ENCODE results near the gene LEPR.
"Not testable (repeated sequence)": the region's sequence is repeated elsewhere in the genome, so short reads cannot be mapped to it uniquely, and the experiment has no call there.

The LEPR gene

GRCh38 chr1:65420590-65421350 lies at the start of gene LEPR, which contains the start of gene LEPROT:
LEPR (plus strand) TSS chr1:65420668; CDS start chr1:65565566, 144,898 bp downstream.
LEPROT (plus strand) TSS chr1:65420668; CDS start chr1:65420725, 57 bp downstream.
- peaks cover 7% of the 10 kb centered on the region in 2 donors for H3K36me3 ChIP-seq (ENCODE audit: control insufficient read depth in 2 of 2, insufficient read depth in 2 of 2, low read length in 2 of 2)
- H3K27ac ChIP-seq (ENCODE audit: low read length): peak within 1 kb of the TSS; percentile 92
- H3K4me1 ChIP-seq (ENCODE audit: control insufficient read depth, insufficient read depth, low read length): peaks cover 13% of the 10 kb centered on the region
- H3K4me3 ChIP-seq (ENCODE audit: low read length in 2 of 2): peak within 1 kb of the TSS; percentile 94 to 95
- H3K9ac ChIP-seq (ENCODE audit: low read length in 2 of 2): peak within 1 kb of the TSS; percentile 86 to 93
- H3K27me3 ChIP-seq (ENCODE audit: control insufficient read depth in 1 of 2, insufficient read depth in 2 of 2, low read length in 2 of 2): no peaks in the 10 kb centered on the region
- H3K9me3 ChIP-seq (ENCODE audit: control insufficient read depth in 2 of 2, low read length in 2 of 2): no peaks in the 10 kb centered on the region

DNA sequence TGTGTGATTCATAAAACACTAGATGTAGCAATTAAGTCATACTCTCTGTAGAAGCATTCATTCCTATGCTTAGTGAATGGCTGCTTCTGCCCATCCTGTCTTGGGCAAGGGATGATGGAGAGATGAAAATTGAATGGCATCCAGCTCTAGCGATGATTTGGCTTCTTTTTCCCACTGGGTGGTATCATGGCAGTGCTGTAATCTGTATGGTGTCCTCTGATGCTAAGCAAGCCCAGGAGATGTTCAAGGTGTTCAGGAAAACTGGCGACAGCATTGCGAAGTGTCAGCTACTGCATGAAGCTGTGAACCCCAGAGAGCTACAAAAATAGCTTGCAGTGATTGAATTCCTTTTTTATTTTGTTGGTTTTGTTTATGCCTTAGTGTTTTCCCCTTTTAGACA lies 48.9 kb upstream of the LEPR start:
- H3K27me3 ChIP-seq (ENCODE audit: control insufficient read depth in 1 of 2, insufficient read depth in 2 of 2, low read length in 2 of 2): no peaks in the 10 kb centered on the region
- H3K9ac ChIP-seq (ENCODE audit: low read length in 2 of 2): no peak overlapping the region
- H3K27ac ChIP-seq (ENCODE audit: low read length): no peak overlapping the region
- no peaks in the 10 kb centered on the region for H3K9me3 ChIP-seq (ENCODE audit: control insufficient read depth in 2 of 2, low read length in 2 of 2)
- H3K4me1 ChIP-seq (ENCODE audit: control insufficient read depth, insufficient read depth, low read length): no peaks in the 10 kb centered on the region
- no peak overlapping the region for H3K4me3 ChIP-seq (ENCODE audit: low read length in 2 of 2)
- no peaks in the 10 kb centered on the region for H3K36me3 ChIP-seq (ENCODE audit: control insufficient read depth in 2 of 2, insufficient read depth in 2 of 2, low read length in 2 of 2)

GRCh38 chr1:65372557-65372956 lies 47.9 kb upstream of the LEPR start:
- H3K9ac ChIP-seq (ENCODE audit: low read length in 2 of 2): no peak overlapping the region
- H3K4me3 ChIP-seq (ENCODE audit: low read length in 2 of 2): no peak overlapping the region
- H3K27ac ChIP-seq (ENCODE audit: low read length): no peak overlapping the region
- H3K4me1 ChIP-seq (ENCODE audit: control insufficient read depth, insufficient read depth, low read length): no peaks in the 10 kb centered on the region
- no peaks in the 10 kb centered on the region for H3K36me3 ChIP-seq (ENCODE audit: control insufficient read depth in 2 of 2, insufficient read depth in 2 of 2, low read length in 2 of 2)
- H3K27me3 ChIP-seq (ENCODE audit: control insufficient read depth in 1 of 2, insufficient read depth in 2 of 2, low read length in 2 of 2): no peaks in the 10 kb centered on the region
- no peaks in the 10 kb centered on the region for H3K9me3 ChIP-seq (ENCODE audit: control insufficient read depth in 2 of 2, low read length in 2 of 2)

DNA sequence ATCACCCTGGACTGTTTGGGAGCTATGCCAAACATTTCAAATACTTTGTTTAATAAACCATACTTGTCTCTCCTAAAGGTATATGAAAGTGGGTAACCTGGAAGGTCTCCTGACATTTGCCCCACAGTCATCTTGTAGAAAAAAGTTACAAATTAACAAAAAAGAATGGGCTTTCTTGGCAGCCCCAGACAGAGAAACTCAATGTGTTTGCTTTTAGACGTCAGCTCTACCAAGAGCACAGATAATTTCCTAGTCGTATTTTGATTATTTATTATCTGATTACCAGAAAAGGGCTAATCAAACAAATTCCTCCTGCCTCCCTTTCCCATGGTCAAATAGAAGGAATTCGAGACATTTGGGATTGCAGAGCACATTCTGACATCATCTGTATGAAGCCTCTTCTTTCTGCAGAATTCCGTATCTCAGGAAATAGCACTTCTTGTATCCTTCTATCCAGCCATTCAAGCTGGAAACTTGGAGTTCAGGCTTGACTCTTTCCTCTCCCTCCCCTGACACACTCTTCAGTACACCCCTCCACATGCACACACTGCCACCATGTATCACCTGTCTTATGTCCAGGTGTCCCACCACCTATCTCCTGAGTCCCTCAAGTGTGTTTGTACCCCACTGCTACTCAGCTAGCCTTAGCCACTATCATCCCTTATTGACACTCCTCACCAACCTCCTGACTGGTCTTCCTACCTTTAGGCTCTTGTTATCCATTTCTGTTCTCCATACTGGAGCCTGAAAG lies 42.8 kb upstream of the LEPR start:
- Histone ChIP-seq H3K9ac (ENCODE audit: low read length in 2 of 2) (no peak overlapping the region), H3K4me1 (ENCODE audit: control insufficient read depth, insufficient read depth, low read length) (no peaks in the 10 kb centered on the region), H3K36me3 (ENCODE audit: control insufficient read depth in 2 of 2, insufficient read depth in 2 of 2, low read length in 2 of 2) (no peaks in the 10 kb centered on the region), H3K27me3 (ENCODE audit: control insufficient read depth in 1 of 2, insufficient read depth in 2 of 2, low read length in 2 of 2) (no peaks in the 10 kb centered on the region), H3K4me3 (ENCODE audit: low read length in 2 of 2) (no peak overlapping the region), H3K9me3 (ENCODE audit: control insufficient read depth in 2 of 2, low read length in 2 of 2) (no peaks in the 10 kb centered on the region), H3K27ac (ENCODE audit: low read length) (no peak overlapping the region)

- Histone ChIP-seq H3K9ac (ENCODE audit: low read length in 2 of 2) (no peak overlapping the region), H3K9me3 (ENCODE audit: control insufficient read depth in 2 of 2, low read length in 2 of 2) (no peaks in the 10 kb centered on the region), H3K4me1 (ENCODE audit: control insufficient read depth, insufficient read depth, low read length) (no peaks in the 10 kb centered on the region), H3K4me3 (ENCODE audit: low read length in 2 of 2) (no peak overlapping the region), H3K27ac (ENCODE audit: low read length) (no peak overlapping the region), H3K27me3 (ENCODE audit: control insufficient read depth in 1 of 2, insufficient read depth in 2 of 2, low read length in 2 of 2) (no peaks in the 10 kb centered on the region), H3K36me3 (ENCODE audit: control insufficient read depth in 2 of 2, insufficient read depth in 2 of 2, low read length in 2 of 2) (no peaks in the 10 kb centered on the region)
Measured at GRCh38 chr1:65378247-65378946, 42.1 kb upstream of the LEPR start.

GRCh38 chr1:65384426-65384825 lies 36.0 kb upstream of the LEPR start:
- H3K36me3 ChIP-seq (ENCODE audit: control insufficient read depth in 2 of 2, insufficient read depth in 2 of 2, low read length in 2 of 2); H3K27me3 ChIP-seq (ENCODE audit: control insufficient read depth in 1 of 2, insufficient read depth in 2 of 2, low read length in 2 of 2); H3K4me1 ChIP-seq (ENCODE audit: control insufficient read depth, insufficient read depth, low read length); H3K27ac ChIP-seq (ENCODE audit: low read length); H3K9me3 ChIP-seq (ENCODE audit: control insufficient read depth in 2 of 2, low read length in 2 of 2); H3K4me3 ChIP-seq (ENCODE audit: low read length in 2 of 2); H3K9ac ChIP-seq (ENCODE audit: low read length in 2 of 2): not testable (repeated sequence)

GRCh38 chr1:65386439-65386838 lies 34.0 kb upstream of the LEPR start:
- Histone ChIP-seq H3K4me3 (ENCODE audit: low read length in 2 of 2) (no peak overlapping the region), H3K4me1 (ENCODE audit: control insufficient read depth, insufficient read depth, low read length) (no peaks in the 10 kb centered on the region), H3K27ac (ENCODE audit: low read length) (no peak overlapping the region), H3K9me3 (ENCODE audit: control insufficient read depth in 2 of 2, low read length in 2 of 2) (no peaks in the 10 kb centered on the region), H3K27me3 (ENCODE audit: control insufficient read depth in 1 of 2, insufficient read depth in 2 of 2, low read length in 2 of 2) (no peaks in the 10 kb centered on the region), H3K9ac (ENCODE audit: low read length in 2 of 2) (no peak overlapping the region), H3K36me3 (ENCODE audit: control insufficient read depth in 2 of 2, insufficient read depth in 2 of 2, low read length in 2 of 2) (no peaks in the 10 kb centered on the region)

DNA sequence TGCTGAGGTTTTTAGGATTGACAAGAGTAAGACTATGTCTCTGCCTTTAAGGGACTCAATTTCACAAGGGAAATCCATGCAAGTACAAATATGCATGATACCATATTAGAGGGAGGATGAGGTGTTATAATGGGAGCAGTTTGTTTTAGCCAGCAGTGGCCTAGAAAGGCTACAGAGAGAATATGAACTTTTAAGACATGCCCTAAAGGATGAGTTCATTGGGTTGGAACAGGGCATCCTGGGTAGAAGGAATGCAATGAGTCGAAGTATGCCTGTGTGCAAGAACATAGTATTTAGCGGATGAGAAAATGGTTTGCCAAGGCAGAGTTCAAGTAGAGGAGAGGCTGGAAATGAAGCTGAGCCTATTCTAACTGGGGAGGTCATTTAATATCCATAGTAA lies 32.6 kb upstream of the LEPR start:
- Histone ChIP-seq H3K36me3 (ENCODE audit: control insufficient read depth in 2 of 2, insufficient read depth in 2 of 2, low read length in 2 of 2) (no peaks in the 10 kb centered on the region), H3K27me3 (ENCODE audit: control insufficient read depth in 1 of 2, insufficient read depth in 2 of 2, low read length in 2 of 2) (no peaks in the 10 kb centered on the region), H3K9ac (ENCODE audit: low read length in 2 of 2) (no peak overlapping the region), H3K4me1 (ENCODE audit: control insufficient read depth, insufficient read depth, low read length) (no peaks in the 10 kb centered on the region), H3K4me3 (ENCODE audit: low read length in 2 of 2) (no peak overlapping the region), H3K27ac (ENCODE audit: low read length) (no peak overlapping the region), H3K9me3 (ENCODE audit: control insufficient read depth in 2 of 2, low read length in 2 of 2) (no peaks in the 10 kb centered on the region)

DNA sequence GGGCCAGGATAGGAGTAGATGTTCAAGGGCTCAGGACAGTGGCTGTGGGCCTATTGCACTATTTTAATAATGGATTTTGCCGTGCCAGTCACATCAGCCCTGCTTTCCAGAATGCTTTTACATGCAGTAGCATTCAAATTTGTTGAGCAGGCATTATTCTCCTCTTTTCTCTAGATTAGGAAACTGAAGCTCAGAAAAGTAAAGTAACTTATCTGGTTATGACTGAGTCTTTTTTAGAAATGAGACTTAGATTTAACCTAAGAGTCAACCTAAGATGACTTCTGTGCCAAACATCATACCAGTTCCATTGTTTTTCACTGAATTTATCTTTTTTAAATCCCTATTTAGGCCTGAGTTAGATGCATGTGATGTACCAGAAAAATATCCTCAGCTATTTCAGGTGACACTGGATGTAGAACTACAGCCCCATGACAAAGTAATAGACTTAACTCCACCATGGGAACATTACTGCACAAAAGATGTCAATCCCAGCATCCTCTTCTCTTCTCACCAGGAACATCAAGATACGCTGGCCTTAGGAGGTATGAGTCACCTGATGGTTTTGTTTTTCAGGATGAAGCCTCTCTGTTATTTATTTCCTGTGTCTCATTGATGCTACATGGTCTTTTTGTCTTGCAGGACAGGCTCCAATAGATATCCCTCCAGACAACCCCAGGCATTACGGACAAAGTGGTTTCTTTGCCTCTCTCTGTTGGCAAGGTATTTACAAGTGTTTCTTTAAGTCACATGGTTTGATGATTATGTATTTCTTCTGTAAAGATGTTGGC lies 31.4 kb upstream of the LEPR start:
- H3K27ac ChIP-seq (ENCODE audit: low read length): no peak overlapping the region
- no peaks in the 10 kb centered on the region for H3K9me3 ChIP-seq (ENCODE audit: control insufficient read depth in 2 of 2, low read length in 2 of 2)
- H3K4me3 ChIP-seq (ENCODE audit: low read length in 2 of 2): no peak overlapping the region
- no peaks in the 10 kb centered on the region for H3K4me1 ChIP-seq (ENCODE audit: control insufficient read depth, insufficient read depth, low read length)
- H3K27me3 ChIP-seq (ENCODE audit: control insufficient read depth in 1 of 2, insufficient read depth in 2 of 2, low read length in 2 of 2): no peaks in the 10 kb centered on the region
- no peak overlapping the region for H3K9ac ChIP-seq (ENCODE audit: low read length in 2 of 2)
- H3K36me3 ChIP-seq (ENCODE audit: control insufficient read depth in 2 of 2, insufficient read depth in 2 of 2, low read length in 2 of 2): no peaks in the 10 kb centered on the region

GRCh38 chr1:65392497-65392896 lies 28.0 kb upstream of the LEPR start:
- no peak overlapping the region for H3K4me3 ChIP-seq (ENCODE audit: low read length in 2 of 2)
- H3K27me3 ChIP-seq (ENCODE audit: control insufficient read depth in 1 of 2, insufficient read depth in 2 of 2, low read length in 2 of 2): no peaks in the 10 kb centered on the region
- no peaks in the 10 kb centered on the region for H3K36me3 ChIP-seq (ENCODE audit: control insufficient read depth in 2 of 2, insufficient read depth in 2 of 2, low read length in 2 of 2)
- no peak overlapping the region for H3K27ac ChIP-seq (ENCODE audit: low read length)
- no peak overlapping the region for H3K9ac ChIP-seq (ENCODE audit: low read length in 2 of 2)
- no peaks in the 10 kb centered on the region for H3K4me1 ChIP-seq (ENCODE audit: control insufficient read depth, insufficient read depth, low read length)
- H3K9me3 ChIP-seq (ENCODE audit: control insufficient read depth in 2 of 2, low read length in 2 of 2): no peaks in the 10 kb centered on the region

Measured in stomach smooth muscle (tissue), 2 donors.